ENCODE measurements around the gene GATAD2B.

GATAD2B gene

DNA sequence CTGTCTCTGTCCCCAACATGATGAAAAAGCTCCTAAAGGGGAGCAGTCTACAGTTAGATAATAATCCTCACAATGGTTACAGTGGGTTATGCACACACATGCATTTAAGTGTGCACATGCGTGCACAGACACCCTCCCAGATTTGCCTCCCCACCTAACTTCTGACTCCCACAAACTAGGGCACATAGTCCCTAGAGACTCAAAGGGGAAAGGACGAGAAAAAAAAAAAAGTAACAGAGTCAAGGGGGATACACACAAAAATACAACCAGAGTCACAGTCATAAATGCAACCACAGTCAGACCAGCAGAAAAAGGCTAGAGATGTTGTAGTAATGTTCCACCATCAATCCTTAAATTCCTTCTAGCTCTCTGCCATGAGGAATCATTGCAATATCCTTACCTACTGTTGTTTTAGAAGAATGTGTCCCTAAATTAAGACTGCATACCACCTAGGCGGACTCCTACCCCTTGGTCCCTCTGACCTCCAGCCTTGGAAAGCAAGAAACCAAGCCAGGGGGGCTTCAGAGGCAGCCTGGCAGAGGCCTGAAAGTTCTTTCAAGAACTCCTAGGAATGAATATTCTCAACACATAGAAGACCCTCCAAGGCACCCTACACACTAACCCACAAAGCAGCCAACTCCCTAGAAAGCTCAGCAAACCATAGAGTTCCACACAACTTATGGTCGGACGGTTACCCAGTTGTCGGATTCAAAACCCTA is 34.4 kb upstream of the GATAD2B start:
- H3K4me3 ChIP-seq (ENCODE audit: low read depth, low read length): peak overlapping the region; percentile 91
- TF ChIP-seq CTCF (IDR thresholded peaks at IDR 0.05; ENCODE audit: low read depth, low read length, missing control alignments): no peak
- H3K27me3 ChIP-seq (replicated peaks): no peaks in the 10 kb centered on the region
- H3K27ac ChIP-seq: no peak overlapping the region
- no peak for DNase-seq
- in situ Hi-C loops (cut with HindIII; ENCODE audit: low pct_ligation_motif_present, low sequenced_read_pairs): no loop called here
- H3K36me3 ChIP-seq (replicated peaks): peaks cover 18% of the 10 kb centered on the region

DNA sequence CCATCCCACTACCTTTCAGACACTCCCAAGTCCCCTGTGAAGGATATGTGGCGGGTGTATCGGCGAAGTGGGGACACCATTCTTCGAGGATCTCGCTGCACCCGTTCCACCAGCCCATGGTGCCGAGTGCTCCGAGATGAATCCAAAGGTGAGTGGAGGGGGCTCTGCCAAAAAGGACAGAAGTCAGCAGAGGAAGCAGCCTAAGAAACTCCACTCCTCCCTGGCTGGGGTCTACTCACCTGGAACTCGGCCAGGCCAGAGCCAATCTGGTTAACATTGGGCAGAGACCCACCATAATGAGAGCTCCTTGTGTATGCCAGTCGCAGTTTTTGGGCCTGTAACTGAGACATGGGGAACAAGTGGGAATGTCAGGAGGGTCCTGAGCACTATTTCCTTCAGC is 32.1 kb upstream of the GATAD2B start:
- no peak overlapping the region for H3K27ac ChIP-seq
- peaks cover 36% of the 10 kb centered on the region for H3K36me3 ChIP-seq (replicated peaks)
- in situ Hi-C loops (cut with HindIII; ENCODE audit: low pct_ligation_motif_present, low sequenced_read_pairs): no loop called here

DNA sequence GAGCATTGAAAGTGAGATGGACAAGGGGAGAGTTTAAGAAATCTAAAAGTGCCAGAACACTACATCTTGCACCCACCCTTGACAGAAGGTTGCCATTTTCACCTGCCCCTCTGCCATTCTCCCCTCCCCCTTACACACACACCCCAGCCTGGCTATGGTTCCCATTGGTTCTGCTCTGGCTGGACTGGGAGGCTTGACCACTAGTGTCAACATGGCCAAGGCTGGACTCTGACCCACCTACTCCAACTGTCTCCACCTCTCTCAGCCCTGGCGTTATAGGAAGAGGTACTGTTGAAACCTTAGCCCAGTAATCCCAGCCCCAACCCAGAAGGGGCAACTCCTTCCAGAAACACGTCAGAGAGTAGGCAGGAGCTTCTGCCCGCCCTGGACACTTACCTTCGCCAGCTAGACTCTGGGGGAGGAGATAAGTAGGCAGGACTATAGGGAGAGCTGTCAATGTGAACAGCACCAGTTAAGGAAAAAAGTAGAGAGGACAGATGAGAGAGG is 31.1 kb upstream of the GATAD2B start:
- no peak for DNase-seq
- TF ChIP-seq CTCF (IDR thresholded peaks at IDR 0.05; ENCODE audit: low read depth, low read length, missing control alignments): no peak
- H3K36me3 ChIP-seq (replicated peaks): peaks cover 42% of the 10 kb centered on the region
- H3K4me3 ChIP-seq (ENCODE audit: low read depth, low read length): no peak overlapping the region
- H3K27me3 ChIP-seq (replicated peaks): no peaks in the 10 kb centered on the region
- no peak overlapping the region for H3K27ac ChIP-seq
- in situ Hi-C loops (cut with HindIII; ENCODE audit: low pct_ligation_motif_present, low sequenced_read_pairs): no loop called here

More for the DNA sequence above, 32.1 kb upstream of the GATAD2B start:
- no peaks in the 10 kb centered on the region for H3K27me3 ChIP-seq (replicated peaks)
- no peak overlapping the region for H3K4me3 ChIP-seq (ENCODE audit: low read depth, low read length)
- no peak for TF ChIP-seq CTCF (IDR thresholded peaks at IDR 0.05; ENCODE audit: low read depth, low read length, missing control alignments)
- no peak for DNase-seq

GRCh38 chr1:153951801-153952200 is 29.0 kb upstream of the GATAD2B start:
- in situ Hi-C loops (cut with HindIII; ENCODE audit: low pct_ligation_motif_present, low sequenced_read_pairs): no loop called here
- H3K36me3 ChIP-seq (replicated peaks): peaks cover 51% of the 10 kb centered on the region
- no peak for TF ChIP-seq CTCF (IDR thresholded peaks at IDR 0.05; ENCODE audit: low read depth, low read length, missing control alignments)
- no peak overlapping the region for H3K4me3 ChIP-seq (ENCODE audit: low read depth, low read length)
- no peak overlapping the region for H3K27ac ChIP-seq
- no peaks in the 10 kb centered on the region for H3K27me3 ChIP-seq (replicated peaks)
- DNase-seq: no peak

DNA sequence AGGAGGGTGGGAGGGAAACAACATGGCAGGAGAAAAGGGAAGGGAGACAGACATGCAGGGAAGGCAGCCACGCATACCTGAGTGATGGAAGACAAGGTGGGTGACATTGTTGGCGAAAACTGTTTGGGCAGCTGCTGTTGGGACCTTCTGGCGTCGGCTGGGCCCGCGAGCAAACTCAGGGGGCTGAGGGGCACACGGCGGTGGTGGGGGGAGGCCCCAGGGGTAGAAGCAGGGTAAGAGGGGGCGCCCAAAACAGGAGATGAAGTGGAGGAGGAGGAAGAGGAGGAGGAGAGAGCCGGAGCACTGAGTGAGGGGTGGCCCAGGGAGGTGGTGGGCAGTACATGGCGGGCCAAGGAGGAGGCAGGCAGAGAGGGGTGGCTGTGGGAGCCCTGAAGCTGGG is 28.4 kb upstream of the GATAD2B start:
- Histone ChIP-seq H3K27ac (no peak overlapping the region), H3K4me3 (ENCODE audit: low read depth, low read length) (no peak overlapping the region), H3K27me3 (replicated peaks) (no peaks in the 10 kb centered on the region), H3K36me3 (replicated peaks) (peaks cover 51% of the 10 kb centered on the region)
- in situ Hi-C loops (cut with HindIII; ENCODE audit: low pct_ligation_motif_present, low sequenced_read_pairs): no loop called here
- no peak for TF ChIP-seq CTCF (IDR thresholded peaks at IDR 0.05; ENCODE audit: low read depth, low read length, missing control alignments)
- DNase-seq: no peak
